Lower leg skin (tissue), 3 donors: ENCODE data around the gene SAMD4B.

Experiments
- CTCF ChIP-seq, 3 donors: fragments of 450-650 bp; IDR thresholded peaks; one replicate each; pipeline ENCODE4 v1.5.1; 2016; ENCODE audit warnings: antibody characterized with exemption in 3 of 3, mild to moderate bottlenecking in 3 of 3, moderate library complexity in 2 of 3
- POLR2A ChIP-seq, 2 donors: fragments of 450-650 bp; IDR thresholded peaks; one replicate each; pipeline ENCODE4 v1.6.1; 2016 to 2017; ENCODE audit warnings: antibody characterized with exemption in 2 of 2, mild to moderate bottlenecking in 1 of 2, moderate library complexity in 1 of 2

DNA sequence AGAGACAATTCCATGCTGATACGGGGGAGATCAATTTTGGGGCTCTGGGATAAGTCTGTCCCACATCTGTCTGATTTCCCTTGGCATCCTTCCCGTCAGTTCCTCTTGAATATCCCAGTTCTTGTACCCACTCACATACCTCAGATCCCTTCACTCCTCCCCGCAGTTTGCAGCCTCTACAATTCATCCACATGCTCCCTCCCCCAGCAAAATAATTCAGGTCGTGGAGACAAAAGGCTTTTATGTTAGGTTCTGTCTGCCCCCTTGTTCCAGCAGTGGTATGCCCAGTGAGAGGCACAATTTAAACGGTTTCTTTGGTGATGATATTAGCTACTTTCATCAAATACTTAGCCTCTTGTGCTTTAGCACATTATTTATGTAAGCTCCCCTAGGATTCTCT is 83.9 kb downstream of the SAMD4B start:
- no peak for TF ChIP-seq POLR2A (IDR thresholded peaks at IDR 0.05)
- TF ChIP-seq CTCF (IDR thresholded peaks at IDR 0.05): no peak
